Forelimb muscle (tissue), 1 donor: ENCODE results near the gene NAP1L3. TPM values are rescaled to one million over a fixed set of nuclear protein-coding genes. Genes with fewer than 3 reads are reported as not detected.
A peak's percentile ranks its signal among the peaks of the same experiment; 100 is the strongest.

Experiments used
- DNase-seq: peaks from one replicate; pipeline ENCODE4 v3.0.0-alpha.2; 2013; ENCODE audit warnings: low read depth
- polyA plus RNA-seq: library from polyadenylated mRNA; unstranded; fragments of 120-200 nt; gene quantifications from one replicate; pipeline ENCODE4 v1.2.1, GENCODE V29; 2013; ENCODE audit not compliant: insufficient read length

Gene NAP1L3, protein sequence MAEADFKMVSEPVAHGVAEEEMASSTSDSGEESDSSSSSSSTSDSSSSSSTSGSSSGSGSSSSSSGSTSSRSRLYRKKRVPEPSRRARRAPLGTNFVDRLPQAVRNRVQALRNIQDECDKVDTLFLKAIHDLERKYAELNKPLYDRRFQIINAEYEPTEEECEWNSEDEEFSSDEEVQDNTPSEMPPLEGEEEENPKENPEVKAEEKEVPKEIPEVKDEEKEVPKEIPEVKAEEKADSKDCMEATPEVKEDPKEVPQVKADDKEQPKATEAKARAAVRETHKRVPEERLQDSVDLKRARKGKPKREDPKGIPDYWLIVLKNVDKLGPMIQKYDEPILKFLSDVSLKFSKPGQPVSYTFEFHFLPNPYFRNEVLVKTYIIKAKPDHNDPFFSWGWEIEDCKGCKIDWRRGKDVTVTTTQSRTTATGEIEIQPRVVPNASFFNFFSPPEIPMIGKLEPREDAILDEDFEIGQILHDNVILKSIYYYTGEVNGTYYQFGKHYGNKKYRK
- 6.1 TPM for polyA plus RNA-seq

- peak; percentile 49 for DNase-seq
These were observed at the start of gene NAP1L3 for GRCh38 chrX:93673056-93673868. Gene NAP1L3 (minus strand): TSS chrX:93673578. CDS start chrX:93673304, 274 bp downstream.

GRCh38 chrX:93711076-93711475 lies 37.7 kb upstream of the NAP1L3 start:
- DNase-seq, result no peak

GRCh38 chrX:93703701-93704100 lies 30.3 kb upstream of the NAP1L3 start:
- DNase-seq, result no peak

GRCh38 chrX:93695981-93696380 lies 22.6 kb upstream of the NAP1L3 start:
- no peak for DNase-seq

- peak; percentile 6 for DNase-seq
These were observed 492 bp upstream of the NAP1L3 start, which contains the start of gene FAM133A for GRCh38 chrX:93673869-93674271. Gene FAM133A (plus strand): TSS chrX:93674206. CDS start chrX:93709420, 35,214 bp downstream.

GRCh38 chrX:93660575-93660974 lies 12.8 kb downstream of the NAP1L3 start:
- no peak for DNase-seq

DNA sequence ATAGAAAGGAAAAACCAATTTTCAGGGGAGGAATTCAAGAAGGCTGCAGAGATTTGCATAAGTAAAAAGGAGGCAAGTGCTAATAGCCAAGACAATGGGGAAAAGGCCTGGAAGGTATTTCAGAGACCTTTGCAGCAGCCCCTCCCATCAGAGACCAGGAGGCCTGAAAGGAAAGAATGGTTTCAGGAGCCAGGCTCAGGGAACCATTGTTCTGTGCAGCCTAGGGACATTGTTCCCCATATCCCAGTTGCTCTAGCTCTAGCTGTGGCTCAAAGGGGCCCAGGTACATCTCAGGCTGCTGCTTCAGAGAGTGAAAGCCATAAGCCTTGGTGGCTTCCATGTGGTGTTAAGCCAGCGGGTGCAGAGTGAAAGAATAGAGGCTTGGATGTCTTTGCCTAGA lies 24.0 kb downstream of the NAP1L3 start:
- DNase-seq, result no peak

DNA sequence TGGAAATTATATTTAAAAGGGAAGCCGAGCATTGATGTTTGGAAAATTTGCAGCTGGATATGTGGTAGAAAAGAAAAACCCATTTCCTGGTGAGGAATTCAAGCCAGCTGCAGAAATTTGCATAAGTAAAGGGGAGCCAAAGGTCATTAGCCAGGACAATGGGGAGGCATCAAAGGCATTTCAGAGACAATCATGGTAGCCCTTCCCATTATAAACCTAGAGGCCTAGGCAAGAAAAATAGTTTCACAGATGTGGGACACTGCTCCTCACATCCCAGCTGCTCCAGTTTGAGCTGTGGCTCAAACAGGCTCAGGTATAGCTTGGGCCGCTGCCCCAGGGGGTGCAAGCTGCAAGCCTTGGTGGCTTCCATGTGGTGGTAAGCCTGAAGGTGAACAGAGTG lies 35.8 kb downstream of the NAP1L3 start:
- DNase-seq, result no peak

Other genes starting within 250 kb of the NAP1L3 start
- gene FAM133A, start 628 bp upstream of the NAP1L3 start, polyA plus RNA-seq, result 0.11 TPM